Loucy (cell line): ENCODE measurements around the gene FGGY.
"Not testable (repeated sequence)": the region's sequence is repeated elsewhere in the genome, so short reads cannot be mapped to it uniquely, and the experiment has no call there.

ENCODE experiments used
- H2AFZ ChIP-seq: fragments of 200-600 bp; sonication (generic); 2 replicates; pipeline ENCODE4 v1.6.0; 2016; ENCODE audit warnings: antibody characterized with exemption, mild to moderate bottlenecking, low read length, moderate library complexity
- H3F3A ChIP-seq: fragments of 200-600 bp; 2 replicates; pipeline ENCODE4 v1.6.0; 2016; ENCODE audit warnings: antibody characterized with exemption, low read depth, mild to moderate bottlenecking
- H3K27me3 ChIP-seq: fragments of 200-600 bp; sonication (generic); 2 replicates; pipeline ENCODE4 v1.6.1; 2014; ENCODE audit warnings: low read length, mild to moderate bottlenecking; ENCODE audit not compliant: insufficient read depth, poor library complexity, severe bottlenecking
- H3K36me3 ChIP-seq: fragments of 200-600 bp; sonication (generic); 2 replicates; pipeline ENCODE4 v1.6.1; 2016; ENCODE audit warnings: low read length; ENCODE audit not compliant: insufficient read depth
- H3K4me1 ChIP-seq: fragments of 200-600 bp; sonication (generic); 2 replicates; pipeline ENCODE4 v1.5.1; 2014; ENCODE audit warnings: low read length, mild to moderate bottlenecking; ENCODE audit not compliant: insufficient read depth, poor library complexity, severe bottlenecking
- H3K4me2 ChIP-seq: fragments of 200-600 bp; sonication (generic); 2 replicates; pipeline ENCODE4 v1.6.0; 2014; ENCODE audit warnings: antibody characterized with exemption, low read length, low read depth, mild to moderate bottlenecking; ENCODE audit not compliant: poor library complexity, severe bottlenecking
- H3K4me3 ChIP-seq: fragments of 200-600 bp; sonication (generic); 2 replicates; pipeline ENCODE4 v1.5.1; 2014; ENCODE audit warnings: low read length, mild to moderate bottlenecking, mixed read lengths; ENCODE audit not compliant: poor library complexity, severe bottlenecking
- H3K79me2 ChIP-seq: fragments of 200-600 bp; sonication (generic); 2 replicates; pipeline ENCODE4 v1.6.1; 2014; ENCODE audit warnings: low read length; ENCODE audit not compliant: insufficient read depth
- H3K9ac ChIP-seq: fragments of 200-600 bp; sonication (generic); 2 replicates; pipeline ENCODE4 v1.6.0; 2014; ENCODE audit warnings: mild to moderate bottlenecking, low read depth, low read length, moderate library complexity; ENCODE audit not compliant: poor library complexity, severe bottlenecking
- H3K9me2 ChIP-seq: fragments of 200-600 bp; sonication (generic); replicated peaks from 2 replicates; pipeline ENCODE4 v1.6.1; 2016; ENCODE audit warnings: low read depth, low read length, mixed read lengths
- H3K9me3 ChIP-seq: fragments of 200-600 bp; sonication (generic); 2 replicates; pipeline ENCODE4 v1.6.1; 2014; ENCODE audit warnings: mild to moderate bottlenecking, antibody characterized with exemption, low read length, low read depth; ENCODE audit not compliant: insufficient read depth
- H4K20me1 ChIP-seq: fragments of 200-600 bp; sonication (generic); 2 replicates; pipeline ENCODE4 v1.6.0; 2014; ENCODE audit warnings: antibody characterized with exemption, low read length, mild to moderate bottlenecking; ENCODE audit not compliant: insufficient read depth, poor library complexity, severe bottlenecking
- EZH2phosphoT487 ChIP-seq: fragments of 200-600 bp; IDR thresholded peaks from 2 replicates; pipeline ENCODE4 v1.6.1; 2018; ENCODE audit warnings: antibody characterized with exemption, mild to moderate bottlenecking, moderate library complexity, borderline replicate concordance
- TF ChIP-seq, protein P1 (sequence below): fragments of 200-600 bp; sonication (generic); conservative IDR thresholded peaks from 2 replicates; pipeline ENCODE4 v1.5.1; 2014; ENCODE audit warnings: mild to moderate bottlenecking, antibody characterized with exemption, low read length

FGGY gene

DNA sequence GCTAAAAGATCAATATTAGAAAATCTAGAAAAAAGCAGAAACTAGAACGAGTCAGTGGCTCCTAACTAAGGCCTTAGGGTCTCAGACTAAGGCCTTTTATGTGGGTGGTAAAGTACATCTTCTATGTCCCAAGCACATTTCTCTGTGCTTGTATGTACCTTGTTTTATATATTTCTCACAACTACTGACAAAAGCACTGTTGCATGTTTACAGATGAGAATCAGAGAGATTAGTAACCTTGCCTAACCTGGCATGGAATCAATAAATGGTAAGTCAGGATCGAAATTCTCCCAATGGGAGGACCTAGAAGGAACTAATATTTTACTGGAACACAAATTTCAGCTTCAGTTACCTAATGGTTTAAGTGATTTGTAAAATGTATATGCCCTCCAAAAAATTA is 160.9 kb downstream of the FGGY start:
- Histone ChIP-seq H3K9me2 (no peaks in the 10 kb centered on the region), H3K27me3 (no peaks in the 10 kb centered on the region), H4K20me1 (no peaks in the 10 kb centered on the region), H2AFZ (no peak overlapping the region), H3K79me2 (no peaks in the 10 kb centered on the region), H3F3A (no peaks in the 10 kb centered on the region), H3K36me3 (no peaks in the 10 kb centered on the region), H3K9me3 (peaks cover 10% of the 10 kb centered on the region; the same call in 1 of the 2 replicates), H3K4me3 (no peak overlapping the region), H3K4me1 (no peaks in the 10 kb centered on the region), H3K9ac (no peak overlapping the region), H3K4me2 (no peak overlapping the region)
- TF ChIP-seq, protein P1, sequence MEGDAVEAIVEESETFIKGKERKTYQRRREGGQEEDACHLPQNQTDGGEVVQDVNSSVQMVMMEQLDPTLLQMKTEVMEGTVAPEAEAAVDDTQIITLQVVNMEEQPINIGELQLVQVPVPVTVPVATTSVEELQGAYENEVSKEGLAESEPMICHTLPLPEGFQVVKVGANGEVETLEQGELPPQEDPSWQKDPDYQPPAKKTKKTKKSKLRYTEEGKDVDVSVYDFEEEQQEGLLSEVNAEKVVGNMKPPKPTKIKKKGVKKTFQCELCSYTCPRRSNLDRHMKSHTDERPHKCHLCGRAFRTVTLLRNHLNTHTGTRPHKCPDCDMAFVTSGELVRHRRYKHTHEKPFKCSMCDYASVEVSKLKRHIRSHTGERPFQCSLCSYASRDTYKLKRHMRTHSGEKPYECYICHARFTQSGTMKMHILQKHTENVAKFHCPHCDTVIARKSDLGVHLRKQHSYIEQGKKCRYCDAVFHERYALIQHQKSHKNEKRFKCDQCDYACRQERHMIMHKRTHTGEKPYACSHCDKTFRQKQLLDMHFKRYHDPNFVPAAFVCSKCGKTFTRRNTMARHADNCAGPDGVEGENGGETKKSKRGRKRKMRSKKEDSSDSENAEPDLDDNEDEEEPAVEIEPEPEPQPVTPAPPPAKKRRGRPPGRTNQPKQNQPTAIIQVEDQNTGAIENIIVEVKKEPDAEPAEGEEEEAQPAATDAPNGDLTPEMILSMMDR: no peak
- TF ChIP-seq EZH2phosphoT487: no peak

DNA sequence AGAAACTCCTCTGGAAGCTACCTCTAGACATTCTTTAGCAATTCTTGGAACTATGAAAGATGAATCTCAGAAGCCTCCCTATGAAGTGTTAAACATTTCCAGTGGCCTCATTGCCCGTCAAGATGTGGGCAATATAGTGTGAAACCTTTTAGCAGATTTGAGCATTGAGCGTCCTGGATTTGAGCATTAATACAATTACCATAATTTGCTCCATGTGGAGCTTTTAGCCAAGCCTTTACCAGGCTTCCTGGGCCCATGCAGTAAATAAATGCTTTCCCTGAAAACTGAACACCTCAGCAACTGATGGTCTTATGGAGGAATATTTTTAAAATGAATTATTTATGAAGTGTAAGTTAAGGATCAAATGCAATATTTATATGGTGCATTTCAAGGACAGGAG is 162.0 kb downstream of the FGGY start:
- Histone ChIP-seq H3K4me3 (no peak overlapping the region), H3K9me3 (peaks cover 10% of the 10 kb centered on the region; the same call in 1 of the 2 replicates), H3K36me3 (no peaks in the 10 kb centered on the region), H3K9ac (no peak overlapping the region), H3K9me2 (no peaks in the 10 kb centered on the region), H3K4me1 (no peaks in the 10 kb centered on the region), H4K20me1 (no peaks in the 10 kb centered on the region), H3K79me2 (no peaks in the 10 kb centered on the region), H3F3A (no peaks in the 10 kb centered on the region), H3K4me2 (no peak overlapping the region), H3K27me3 (no peaks in the 10 kb centered on the region), H2AFZ (no peak overlapping the region)
- no peak for TF ChIP-seq EZH2phosphoT487
- TF ChIP-seq, protein P1: no peak

DNA sequence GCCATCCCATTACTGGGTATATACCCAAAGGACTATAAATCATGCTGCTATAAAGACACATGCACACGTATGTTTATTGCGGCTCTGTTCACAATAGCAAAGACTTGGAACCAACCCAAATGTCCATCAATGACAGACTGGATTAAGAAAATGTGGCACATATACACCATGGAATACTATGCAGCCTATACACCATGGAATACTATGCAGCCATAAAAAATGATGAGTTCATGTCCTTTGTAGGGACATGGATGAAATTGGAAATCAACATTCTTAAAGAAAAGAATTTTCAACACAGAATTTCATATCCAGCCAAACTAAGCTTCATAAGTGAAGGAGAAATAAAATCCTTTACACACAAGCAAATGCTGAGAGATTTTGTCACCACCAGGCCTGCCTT is 166.0 kb downstream of the FGGY start:
- not testable (repeated sequence) for H3K4me3 ChIP-seq, H3F3A ChIP-seq, H3K4me1 ChIP-seq, H3K9ac ChIP-seq, H3K9me2 ChIP-seq, H3K36me3 ChIP-seq, H2AFZ ChIP-seq, H3K27me3 ChIP-seq, H3K4me2 ChIP-seq, H3K79me2 ChIP-seq, H4K20me1 ChIP-seq
- peaks cover 10% of the 10 kb centered on the region; the same call in 1 of the 2 replicates for H3K9me3 ChIP-seq

DNA sequence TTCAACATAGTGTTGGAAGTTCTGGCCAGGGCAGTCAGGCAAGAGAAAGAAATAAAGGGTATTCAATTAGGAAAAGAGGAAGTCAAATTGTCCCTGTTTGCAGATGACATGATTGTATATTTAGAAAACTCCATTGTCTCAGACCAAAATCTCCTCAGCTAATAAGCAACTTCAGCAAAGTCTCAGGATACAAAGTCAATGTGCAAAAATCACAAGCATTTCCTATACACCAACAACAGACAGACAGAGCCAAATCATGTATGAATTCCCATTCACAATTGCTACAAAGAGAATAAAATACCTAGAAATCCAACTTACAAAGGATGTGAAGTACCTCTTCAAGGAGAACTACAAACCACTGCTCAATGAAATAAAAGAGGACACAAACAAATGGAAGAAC is 168.6 kb downstream of the FGGY start:
- not testable (repeated sequence) for H3K9me3 ChIP-seq, H3K36me3 ChIP-seq, H3F3A ChIP-seq, H3K27me3 ChIP-seq, H2AFZ ChIP-seq, H3K4me2 ChIP-seq, H3K4me1 ChIP-seq, H3K9ac ChIP-seq, H3K4me3 ChIP-seq, H3K9me2 ChIP-seq, H4K20me1 ChIP-seq, H3K79me2 ChIP-seq
